Rectal smooth muscle tissue (tissue), 1 donor: ENCODE results near the gene FZD10.

Experiments
- H3K27ac ChIP-seq: one replicate; pipeline ENCODE4 v1.7.0; 2013; ENCODE audit warnings: low read depth, low read length, inconsistent platforms
- H3K27me3 ChIP-seq: one replicate; pipeline ENCODE4 v1.7.0; 2013; ENCODE audit warnings: low read length; ENCODE audit not compliant: control insufficient read depth, insufficient read depth
- H3K36me3 ChIP-seq: one replicate; pipeline ENCODE4 v1.7.0; 2013; ENCODE audit warnings: low read length; ENCODE audit not compliant: control insufficient read depth, insufficient read depth
- H3K4me1 ChIP-seq: one replicate; pipeline ENCODE4 v1.7.0; 2013; ENCODE audit warnings: low read length; ENCODE audit not compliant: control insufficient read depth, insufficient read depth
- H3K4me3 ChIP-seq: one replicate; pipeline ENCODE4 v1.7.0; 2013; ENCODE audit warnings: low read length
- H3K9ac ChIP-seq: one replicate; pipeline ENCODE4 v1.7.0; 2013; ENCODE audit warnings: low read length

FZD10 gene

DNA sequence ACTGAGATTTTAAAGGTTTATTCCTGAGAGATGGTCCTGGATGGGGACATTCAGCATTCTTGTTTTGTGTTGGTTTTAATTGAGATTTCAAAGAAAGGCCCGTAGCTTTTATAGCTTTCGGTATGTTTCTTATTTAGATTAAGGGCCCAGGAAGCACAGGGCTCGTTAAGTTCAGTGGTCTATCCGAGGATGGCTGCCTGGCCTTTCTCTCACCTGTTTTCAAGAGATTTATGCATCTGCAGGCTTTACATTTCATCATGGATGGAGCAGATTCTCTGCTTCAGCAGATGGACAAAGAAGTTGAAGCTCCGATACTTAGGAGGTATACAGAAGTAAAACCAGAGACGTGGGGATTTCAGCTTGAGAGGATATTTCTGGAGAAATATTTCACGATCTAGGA is 16.0 kb downstream of the FZD10 start:
- no peak overlapping the region for H3K27ac ChIP-seq
- H3K4me1 ChIP-seq, result no peaks in the 10 kb centered on the region
- no peaks in the 10 kb centered on the region for H3K27me3 ChIP-seq
- H3K9ac ChIP-seq, result no peak overlapping the region
- no peaks in the 10 kb centered on the region for H3K36me3 ChIP-seq
- no peak overlapping the region for H3K4me3 ChIP-seq

DNA sequence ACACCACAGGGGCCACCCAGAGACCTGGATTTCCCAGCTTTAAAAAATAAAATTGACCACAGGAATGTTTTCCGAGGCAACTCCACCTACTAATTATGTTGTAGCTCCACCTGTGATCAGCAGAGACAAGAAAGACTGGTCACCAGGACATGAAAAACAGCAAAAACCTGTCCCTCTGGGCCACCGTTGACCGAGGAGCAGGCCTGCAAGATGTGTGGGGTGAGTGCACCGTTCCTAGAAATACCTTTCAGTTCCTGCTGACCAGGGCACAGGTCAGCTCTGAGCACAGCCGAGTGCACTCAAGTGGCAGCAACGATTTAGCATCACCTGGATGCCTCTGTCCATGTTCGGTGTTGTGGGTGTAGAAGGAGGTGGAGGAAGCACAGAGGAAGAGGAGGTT is 16.9 kb downstream of the FZD10 start:
- no peak overlapping the region for H3K4me3 ChIP-seq
- H3K4me1 ChIP-seq, result no peaks in the 10 kb centered on the region
- no peaks in the 10 kb centered on the region for H3K27me3 ChIP-seq
- no peaks in the 10 kb centered on the region for H3K36me3 ChIP-seq
- H3K9ac ChIP-seq, result no peak overlapping the region
- H3K27ac ChIP-seq, result no peak overlapping the region

DNA sequence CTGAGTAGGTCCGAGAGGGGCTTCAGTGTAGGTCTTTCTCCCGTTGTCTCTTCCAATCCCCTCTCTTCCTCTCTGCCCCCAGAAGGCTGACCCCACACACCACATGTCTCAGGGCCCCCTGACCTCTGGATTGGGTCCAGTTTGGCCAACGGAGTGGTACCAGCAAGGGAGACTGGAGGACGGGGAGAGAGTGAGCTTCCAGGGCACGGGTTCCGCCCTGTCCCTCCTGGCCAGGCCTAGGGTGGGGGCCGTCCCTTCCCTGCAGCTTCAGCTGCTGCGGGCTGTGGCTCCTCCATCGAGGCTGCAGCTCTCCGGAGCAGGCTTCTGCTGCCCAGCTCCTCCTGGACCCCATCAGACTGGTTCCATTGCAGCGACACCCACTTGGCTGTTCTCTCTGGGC is 17.4 kb downstream of the FZD10 start:
- H3K4me3 ChIP-seq, result no peak overlapping the region
- H3K36me3 ChIP-seq, result no peaks in the 10 kb centered on the region
- H3K27me3 ChIP-seq, result no peaks in the 10 kb centered on the region
- no peak overlapping the region for H3K9ac ChIP-seq
- H3K4me1 ChIP-seq, result no peaks in the 10 kb centered on the region
- H3K27ac ChIP-seq, result no peak overlapping the region

DNA sequence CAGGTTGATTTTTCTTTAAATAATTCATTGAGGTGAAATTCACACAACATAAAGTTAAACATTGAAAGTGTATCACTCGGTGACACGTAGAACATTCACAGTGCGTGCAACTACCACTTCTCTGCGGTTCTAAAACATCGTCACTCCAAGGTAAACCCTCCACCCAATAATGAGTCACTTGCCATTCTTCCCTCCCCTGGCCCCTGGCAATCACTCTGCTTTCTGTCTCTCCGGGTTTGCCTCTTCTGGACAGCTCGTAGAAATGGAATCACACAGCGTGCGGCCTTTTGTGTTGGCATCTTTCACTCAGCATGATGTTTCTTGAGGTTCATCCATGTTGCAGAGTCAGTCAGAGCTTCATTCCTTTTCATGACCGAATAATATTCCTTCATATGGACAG is 18.9 kb downstream of the FZD10 start:
- Histone ChIP-seq H3K27ac (no peak overlapping the region), H3K36me3 (no peaks in the 10 kb centered on the region), H3K4me3 (no peak overlapping the region), H3K9ac (no peak overlapping the region), H3K27me3 (no peaks in the 10 kb centered on the region), H3K4me1 (no peaks in the 10 kb centered on the region)

DNA sequence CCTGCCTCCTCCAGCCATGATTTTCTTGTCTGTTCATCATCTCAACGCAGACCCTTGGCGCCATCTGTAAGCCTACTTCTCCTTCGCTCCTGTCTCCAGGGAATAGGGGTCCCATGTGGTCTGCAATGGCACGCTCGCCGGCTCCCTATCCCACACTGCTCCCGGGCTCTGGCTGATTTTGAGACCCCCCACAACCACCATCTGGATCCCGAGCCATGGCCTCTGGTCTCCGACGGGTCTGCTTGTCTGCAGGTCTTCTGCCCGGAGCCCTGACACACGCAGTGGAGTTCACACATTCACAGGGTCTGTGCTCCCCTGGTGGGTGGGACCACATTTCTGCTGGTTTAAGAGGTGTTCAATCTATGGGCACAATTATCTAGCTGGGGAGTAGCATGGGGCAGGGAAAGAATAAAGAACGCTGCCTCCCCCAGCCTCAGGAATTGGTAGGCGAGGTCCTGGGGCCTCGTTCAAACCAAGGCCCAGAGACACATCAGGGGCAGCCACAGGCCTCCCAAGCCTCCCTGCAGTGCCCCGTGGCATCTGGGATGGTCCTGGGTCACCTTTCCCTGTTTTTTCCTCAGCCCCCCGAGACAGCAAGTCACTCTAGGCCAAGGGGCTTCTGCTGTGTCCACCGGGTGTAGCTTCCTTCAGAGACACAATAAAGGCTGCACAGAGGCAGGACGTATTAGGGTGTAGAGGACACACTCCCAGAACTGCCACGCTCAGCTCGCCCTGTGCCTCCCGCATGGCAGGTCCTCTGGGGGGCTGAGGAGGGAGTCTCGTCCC is 21.5 kb downstream of the FZD10 start:
- Histone ChIP-seq H3K9ac (no peak overlapping the region), H3K4me3 (no peak overlapping the region), H3K4me1 (no peaks in the 10 kb centered on the region), H3K27me3 (no peaks in the 10 kb centered on the region), H3K27ac (no peak overlapping the region), H3K36me3 (no peaks in the 10 kb centered on the region)

DNA sequence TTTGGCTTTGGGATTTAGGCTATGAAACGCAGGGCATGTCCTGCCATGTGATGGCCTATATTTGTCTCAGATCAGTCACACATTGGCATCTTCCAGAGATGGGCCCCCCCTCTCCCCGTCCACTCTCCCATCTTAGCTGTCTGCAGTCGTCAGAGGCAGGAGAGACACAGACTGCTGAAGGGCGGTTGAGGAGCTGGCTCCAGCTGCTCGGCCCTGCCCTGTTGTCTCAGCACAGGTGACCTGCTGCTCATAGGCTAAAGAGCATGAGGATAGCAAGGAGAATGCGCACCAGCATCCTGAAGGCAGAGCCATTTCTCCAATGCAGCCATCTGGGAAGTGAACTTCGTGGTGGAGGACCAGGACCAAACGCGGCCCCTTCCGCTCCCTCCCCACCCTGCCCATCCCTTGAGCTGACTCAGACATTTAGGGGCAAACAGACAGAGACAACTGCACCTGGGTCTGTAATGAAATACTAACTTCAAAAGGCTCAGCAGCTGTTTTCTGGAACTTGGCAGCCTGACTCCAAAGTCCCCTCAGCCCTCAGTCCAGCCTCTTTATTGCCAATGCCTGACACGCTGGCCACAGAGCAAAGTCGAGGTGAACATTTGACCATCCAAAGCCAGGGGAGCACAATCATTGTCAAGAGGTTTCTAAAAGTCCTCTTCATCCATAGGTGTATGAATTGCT is 22.3 kb downstream of the FZD10 start:
- H3K4me3 ChIP-seq, result no peak overlapping the region
- H3K27me3 ChIP-seq, result no peaks in the 10 kb centered on the region
- H3K4me1 ChIP-seq, result no peaks in the 10 kb centered on the region
- H3K27ac ChIP-seq, result no peak overlapping the region
- H3K36me3 ChIP-seq, result no peaks in the 10 kb centered on the region
- no peak overlapping the region for H3K9ac ChIP-seq

DNA sequence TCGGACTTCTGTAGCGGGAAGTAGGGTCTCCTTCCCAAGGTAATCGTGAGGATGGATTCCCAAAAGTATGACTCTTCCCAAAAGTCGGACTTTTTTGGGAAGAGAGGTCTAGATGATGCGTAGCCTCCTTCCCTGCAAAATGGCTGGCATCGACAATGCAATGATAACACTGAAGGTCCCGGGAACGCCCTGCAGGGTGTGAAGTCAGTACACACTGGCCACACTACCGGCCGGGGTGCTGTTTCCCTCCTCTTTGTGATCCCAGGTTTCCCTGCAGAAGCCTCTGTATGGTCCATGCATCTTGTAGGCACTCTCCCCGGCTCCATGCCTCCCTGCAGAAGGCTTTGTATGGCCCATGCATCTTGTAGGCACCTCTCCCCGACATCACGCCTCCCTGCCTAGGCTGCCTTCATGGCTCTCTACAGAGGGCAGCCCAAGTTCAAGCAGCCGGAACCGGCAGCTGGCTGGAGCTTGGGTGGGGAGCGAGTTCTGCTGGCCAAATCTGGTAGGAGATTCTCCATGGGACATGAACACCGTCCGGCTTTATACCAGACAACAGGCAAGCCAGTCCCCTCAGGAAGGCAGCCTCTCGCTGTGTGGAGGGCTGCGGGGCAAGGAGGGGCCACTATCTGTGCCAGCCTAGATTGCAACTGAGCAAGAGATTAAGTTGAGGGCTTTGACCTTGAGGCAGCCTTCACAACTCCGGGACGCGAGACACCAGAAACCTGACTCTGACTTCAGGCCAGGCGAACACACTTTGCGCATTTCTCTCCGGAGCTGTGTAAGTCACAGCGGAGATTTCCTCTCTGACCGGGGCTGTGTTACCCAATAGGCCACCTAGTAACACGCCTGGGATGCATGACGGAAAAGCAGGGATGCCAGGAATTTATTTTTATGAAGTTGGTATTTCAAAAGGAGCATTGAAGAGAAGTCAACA is 23.5 kb downstream of the FZD10 start:
- H3K9ac ChIP-seq, result no peak overlapping the region
- H3K36me3 ChIP-seq, result no peaks in the 10 kb centered on the region
- H3K27me3 ChIP-seq, result no peaks in the 10 kb centered on the region
- H3K4me1 ChIP-seq, result no peaks in the 10 kb centered on the region
- H3K4me3 ChIP-seq, result no peak overlapping the region
- H3K27ac ChIP-seq, result no peak overlapping the region

- no peaks in the 10 kb centered on the region for H3K4me1 ChIP-seq
- H3K27me3 ChIP-seq, result no peaks in the 10 kb centered on the region
- H3K9ac ChIP-seq, result no peak overlapping the region
- H3K4me3 ChIP-seq, result no peak overlapping the region
- H3K27ac ChIP-seq, result no peak overlapping the region
- H3K36me3 ChIP-seq, result no peaks in the 10 kb centered on the region
Measured at GRCh38 chr12:130186651-130187268, 24.5 kb downstream of the FZD10 start.

GRCh38 chr12:130192642-130193345 is 30.5 kb downstream of the FZD10 start:
- Histone ChIP-seq H3K27me3 (no peaks in the 10 kb centered on the region), H3K9ac (no peak overlapping the region), H3K27ac (no peak overlapping the region), H3K36me3 (no peaks in the 10 kb centered on the region), H3K4me1 (no peaks in the 10 kb centered on the region), H3K4me3 (no peak overlapping the region)

DNA sequence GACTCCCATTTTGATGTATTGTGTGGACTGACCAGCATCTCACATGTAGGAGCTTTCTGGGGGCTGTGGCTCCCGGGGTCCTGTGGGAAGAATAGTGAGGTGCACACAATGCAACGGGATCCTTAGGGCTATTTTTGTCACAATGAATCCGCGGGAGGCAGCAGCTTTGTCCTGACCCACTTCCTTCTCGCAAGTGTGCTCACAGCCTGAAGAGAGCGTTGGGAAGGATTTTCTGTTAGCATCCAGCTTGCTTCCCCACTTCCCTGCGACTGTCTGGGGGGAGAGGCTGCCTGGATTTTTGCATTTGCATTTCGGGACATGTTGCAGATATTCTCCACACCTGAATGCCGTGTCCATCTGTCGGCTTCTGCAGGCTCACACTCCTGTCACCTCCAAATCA is 31.9 kb downstream of the FZD10 start:
- Histone ChIP-seq H3K27me3 (no peaks in the 10 kb centered on the region), H3K4me1 (no peaks in the 10 kb centered on the region), H3K9ac (no peak overlapping the region), H3K4me3 (no peak overlapping the region), H3K36me3 (no peaks in the 10 kb centered on the region), H3K27ac (no peak overlapping the region)

DNA sequence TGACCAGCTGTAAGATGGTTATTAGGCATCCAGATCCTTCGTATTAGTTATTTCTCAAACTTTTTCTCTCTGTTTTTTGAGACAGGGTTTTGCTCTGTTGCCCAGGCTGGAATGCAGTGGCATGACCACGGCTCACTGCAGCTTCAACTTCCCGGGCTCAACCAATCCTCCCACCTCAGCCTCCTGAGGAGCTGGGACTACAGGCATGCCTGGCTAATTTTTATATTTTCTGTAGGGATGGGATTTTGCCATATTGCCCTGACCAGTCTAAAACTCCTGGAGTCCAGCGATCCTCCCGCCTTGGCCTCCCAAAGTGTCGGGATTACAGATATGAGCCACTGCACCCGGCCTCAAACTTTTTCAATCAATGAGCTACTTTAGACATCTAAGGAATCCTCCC is 33.1 kb downstream of the FZD10 start:
- no peak overlapping the region for H3K27ac ChIP-seq
- no peaks in the 10 kb centered on the region for H3K4me1 ChIP-seq
- no peak overlapping the region for H3K9ac ChIP-seq
- H3K4me3 ChIP-seq, result no peak overlapping the region
- no peaks in the 10 kb centered on the region for H3K36me3 ChIP-seq
- H3K27me3 ChIP-seq, result no peaks in the 10 kb centered on the region
